HG03342 (cell line): Measurements from ENCODE around the gene DVL2.
"Not testable (repeated sequence)": the region's sequence is repeated elsewhere in the genome, so short reads cannot be mapped to it uniquely, and the experiment has no call there.

Experiments
- ATAC-seq: cut with Tn5 transposase; IDR thresholded peaks from one replicate; pipeline ENCODE4 v1.9.1; 2021; ENCODE audit warnings: mild to moderate bottlenecking, moderate library complexity; ENCODE audit not compliant: unreplicated experiment

DVL2 gene

GRCh38 chr17:7204336-7204735 lies 30.0 kb downstream of the DVL2 start:
- no peak for ATAC-seq

GRCh38 chr17:7203391-7203790 lies 30.9 kb downstream of the DVL2 start:
- no peak for ATAC-seq

GRCh38 chr17:7196651-7197401 lies 37.5 kb downstream of the DVL2 start:
- no peak for ATAC-seq

GRCh38 chr17:7195971-7196370 lies 38.3 kb downstream of the DVL2 start:
- ATAC-seq = no peak

GRCh38 chr17:7192271-7192937 lies 41.9 kb downstream of the DVL2 start:
- no peak for ATAC-seq

GRCh38 chr17:7191571-7192270 lies 42.6 kb downstream of the DVL2 start:
- ATAC-seq = no peak

- ATAC-seq = no peak
These were observed 43.2 kb downstream of the DVL2 start for GRCh38 chr17:7191069-7191468.

GRCh38 chr17:7190276-7190917 lies 43.9 kb downstream of the DVL2 start:
- no peak for ATAC-seq

GRCh38 chr17:7186241-7186640 lies 48.1 kb downstream of the DVL2 start:
- no peak for ATAC-seq

GRCh38 chr17:7184647-7185046 lies 49.7 kb downstream of the DVL2 start:
- ATAC-seq = no peak

GRCh38 chr17:7184091-7184488 lies 50.2 kb downstream of the DVL2 start:
- ATAC-seq = no peak

- no peak for ATAC-seq
These were observed 50.8 kb downstream of the DVL2 start for GRCh38 chr17:7183433-7184090.

GRCh38 chr17:7182101-7182500 lies 52.2 kb downstream of the DVL2 start:
- not testable (repeated sequence) for ATAC-seq

GRCh38 chr17:7179317-7180254 lies 54.7 kb downstream of the DVL2 start, which contains the start of gene ASGR1:
Gene ASGR1, minus strand, starts transcription at chr17:7179370. Its CDS starts 807 bp downstream, at chr17:7178563.
- no peak for ATAC-seq

- ATAC-seq = no peak
These were observed 55.4 kb downstream of the DVL2 start for GRCh38 chr17:7178973-7179316.

- no peak for ATAC-seq
These were observed 56.3 kb downstream of the DVL2 start for GRCh38 chr17:7177954-7178477.

- peak; percentile 52 for ATAC-seq
These were observed 56.9 kb downstream of the DVL2 start for GRCh38 chr17:7177191-7177953.

- ATAC-seq = no peak
These were observed 57.5 kb downstream of the DVL2 start for GRCh38 chr17:7176841-7177190.
